ENCODE measurements around the gene OTOF.

The OTOF gene

DNA sequence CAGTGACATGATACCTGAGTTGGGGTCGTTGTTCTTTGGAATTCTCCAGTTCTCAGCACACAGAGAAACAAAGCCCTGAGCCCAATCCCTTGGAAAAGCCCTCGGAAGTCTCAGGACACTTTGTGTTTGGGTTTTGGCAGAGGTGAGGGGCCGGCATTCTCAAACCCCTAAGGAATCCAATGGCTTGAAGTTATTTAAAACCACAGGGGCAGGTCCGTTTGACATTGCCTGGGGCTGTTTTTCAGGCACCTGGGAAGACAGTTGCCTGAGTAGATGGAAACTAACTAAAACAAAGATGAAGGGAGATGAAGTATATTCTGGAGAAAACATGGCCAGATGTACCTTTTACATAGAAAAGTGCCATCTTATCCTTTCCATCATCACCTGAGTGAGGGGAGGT lies 22.5 kb upstream of the OTOF start:
- no peak for DNase-seq (ENCODE audit: low spot score)

DNA sequence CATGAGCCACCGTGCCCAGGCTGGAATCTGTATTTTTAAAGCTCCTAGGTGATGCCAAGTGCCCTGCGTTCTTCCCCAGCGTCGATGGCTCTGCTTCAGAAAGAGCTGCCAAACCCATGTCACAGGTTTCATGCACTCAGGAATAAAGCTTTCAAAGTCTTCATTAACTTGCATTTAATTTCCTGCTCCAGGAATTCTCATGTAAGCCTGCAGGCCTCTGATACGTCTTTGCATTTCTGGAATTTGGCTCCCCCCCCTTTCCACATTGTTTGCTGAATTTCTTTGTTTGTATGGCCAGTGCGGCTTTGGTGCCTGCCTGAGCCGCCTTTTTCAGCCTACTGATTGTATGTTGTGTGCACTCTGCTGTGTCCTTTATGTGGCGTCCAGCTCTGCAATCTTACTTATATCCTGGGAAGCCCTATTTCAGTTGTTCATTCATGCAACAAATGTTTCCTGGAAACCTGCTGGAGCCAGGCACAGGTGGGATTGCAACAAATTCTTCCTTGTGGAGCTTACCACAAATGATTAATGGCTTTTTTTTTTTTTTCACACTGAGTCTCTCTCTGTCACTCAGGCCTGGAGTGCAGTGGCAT lies 17.9 kb upstream of the OTOF start:
- DNase-seq (ENCODE audit: low spot score), result no peak

- no peak for DNase-seq (ENCODE audit: low spot score)
Observed at GRCh38 chr2:26494891-26495290, 17.0 kb upstream of the OTOF start.

GRCh38 chr2:26494199-26494598 lies 16.3 kb upstream of the OTOF start:
- no peak for DNase-seq (ENCODE audit: low spot score)

DNA sequence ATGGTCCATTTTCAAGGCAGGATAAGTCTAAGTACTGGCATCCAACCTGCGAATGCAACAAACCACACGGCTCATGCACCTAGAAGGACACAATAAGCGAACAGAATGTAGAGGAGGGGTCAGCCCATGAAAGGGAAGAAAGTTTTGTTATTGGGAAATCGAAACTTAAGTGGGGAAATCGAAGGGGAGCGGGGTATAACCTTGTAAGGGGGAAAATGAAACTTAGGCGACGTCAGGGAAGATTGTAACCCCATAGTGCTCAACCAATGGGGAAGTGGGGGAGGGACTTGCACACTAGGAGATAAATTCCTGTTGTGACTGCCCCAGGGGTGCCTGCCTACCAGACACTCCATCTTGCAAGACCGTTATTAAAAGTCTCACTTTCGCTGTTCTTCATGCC lies 15.6 kb upstream of the OTOF start:
- no peak for DNase-seq (ENCODE audit: low spot score)

- DNase-seq (ENCODE audit: low spot score), result no peak
Observed at GRCh38 chr2:26492749-26493515, 15.0 kb upstream of the OTOF start.

DNA sequence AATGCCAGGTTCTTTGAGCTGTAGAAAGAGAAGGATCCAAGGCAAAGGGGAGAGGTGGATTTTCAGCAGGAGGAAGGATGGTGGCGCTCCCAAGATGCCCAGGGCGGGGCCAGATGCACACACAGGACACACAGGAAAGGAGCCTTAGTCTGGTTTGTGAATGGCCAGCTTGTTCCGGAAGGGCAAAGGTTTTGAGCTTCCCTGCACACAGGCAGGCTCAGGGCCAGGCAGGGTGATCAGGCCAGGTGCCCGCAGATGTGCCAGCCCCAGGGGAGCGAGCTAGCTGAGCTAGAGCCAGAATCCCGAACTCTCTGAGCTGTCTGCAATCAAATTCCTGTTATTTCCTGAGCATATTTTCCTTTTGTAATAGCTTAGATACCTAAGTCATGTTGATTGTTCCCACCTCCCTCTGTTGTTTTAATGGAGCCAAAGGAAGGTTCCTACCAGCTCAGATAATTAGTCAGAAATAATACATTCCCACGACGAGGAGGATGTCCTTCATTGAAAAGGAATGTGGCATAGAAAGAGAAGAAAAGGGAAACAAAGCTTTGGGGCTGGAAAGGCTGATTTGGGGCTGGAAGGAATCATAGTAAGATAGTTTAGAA lies 13.7 kb upstream of the OTOF start:
- DNase-seq (ENCODE audit: low spot score), result no peak

DNA sequence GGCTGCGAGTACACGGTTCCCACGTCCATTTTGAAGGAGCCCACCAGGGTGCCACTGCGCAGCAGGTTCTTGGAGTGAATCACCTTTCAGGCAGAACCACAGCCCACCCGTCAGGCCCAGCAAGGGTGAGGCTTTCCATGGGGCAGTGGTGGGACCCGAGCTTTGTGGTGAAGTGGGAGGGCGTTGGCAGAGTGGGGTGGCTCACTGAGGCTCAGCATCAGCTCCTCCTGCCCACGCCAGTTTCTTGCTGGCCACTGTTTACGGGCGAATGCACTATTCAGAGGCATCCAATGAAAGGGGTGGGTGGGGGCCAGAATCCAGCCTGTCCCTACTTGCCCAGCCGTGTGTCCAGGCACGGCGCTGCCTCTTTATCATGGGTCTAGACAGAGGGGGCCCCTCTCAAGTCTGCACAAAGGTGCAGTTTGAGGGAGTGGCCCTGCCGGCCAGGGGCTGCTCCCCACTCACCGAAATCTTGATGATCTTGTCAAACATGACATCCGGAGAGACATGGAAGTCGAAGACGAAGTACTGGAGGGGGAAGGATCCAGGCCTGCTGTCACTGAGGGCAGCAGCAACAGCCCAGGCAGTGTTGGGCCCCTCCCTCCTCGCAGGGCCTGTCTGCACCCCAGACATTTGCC lies 11.4 kb upstream of the OTOF start:
- DNase-seq (ENCODE audit: low spot score), result no peak

- DNase-seq (ENCODE audit: low spot score), result no peak
Observed at GRCh38 chr2:26488463-26489212, 10.7 kb upstream of the OTOF start.

- no peak for DNase-seq (ENCODE audit: low spot score)
Observed at GRCh38 chr2:26487192-26487591, 9.3 kb upstream of the OTOF start.

DNA sequence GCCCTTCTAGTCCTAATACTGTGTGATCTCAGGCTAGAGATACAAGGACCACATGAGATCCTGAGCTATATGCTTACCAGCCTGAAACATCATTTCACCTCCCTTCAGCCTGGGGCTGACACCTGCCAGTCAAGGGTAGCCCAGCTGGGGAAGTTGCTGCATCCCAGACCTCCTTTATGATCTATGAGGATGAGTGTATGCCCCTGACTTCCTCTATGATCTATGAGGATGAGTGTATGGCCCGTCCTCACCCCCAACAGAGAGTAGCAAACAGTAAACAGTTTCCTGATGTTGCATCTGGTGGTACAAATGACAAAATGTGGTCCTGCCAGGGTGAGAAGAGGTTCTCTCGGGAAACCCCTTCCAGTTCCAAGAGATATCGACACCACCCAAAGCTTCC lies 8.9 kb upstream of the OTOF start:
- DNase-seq (ENCODE audit: low spot score), result no peak

- no peak for DNase-seq (ENCODE audit: low spot score)
Observed at GRCh38 chr2:26485725-26486418, 7.9 kb upstream of the OTOF start.

DNA sequence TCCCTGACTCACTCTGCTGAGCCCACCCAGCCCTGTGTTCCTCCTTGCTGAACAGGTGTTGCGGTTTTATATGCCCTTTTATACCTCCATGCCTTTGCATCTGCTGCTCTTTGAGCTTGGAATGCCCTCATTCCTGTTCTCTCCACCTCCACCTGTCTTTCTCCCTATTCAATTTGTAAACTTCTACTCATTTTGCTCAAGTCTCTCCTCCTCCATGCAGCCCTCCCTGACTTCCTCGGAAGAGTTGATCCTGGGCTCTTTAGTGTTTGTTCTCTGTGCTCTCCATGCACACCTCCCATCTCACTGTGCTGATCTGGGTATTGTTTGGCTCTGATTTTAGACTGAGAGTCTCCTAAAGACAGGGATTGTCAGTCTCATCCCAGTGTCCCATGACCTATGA lies 7.2 kb upstream of the OTOF start:
- no peak for DNase-seq (ENCODE audit: low spot score)

GRCh38 chr2:26484579-26484978 lies 6.7 kb upstream of the OTOF start:
- DNase-seq (ENCODE audit: low spot score), result no peak

DNA sequence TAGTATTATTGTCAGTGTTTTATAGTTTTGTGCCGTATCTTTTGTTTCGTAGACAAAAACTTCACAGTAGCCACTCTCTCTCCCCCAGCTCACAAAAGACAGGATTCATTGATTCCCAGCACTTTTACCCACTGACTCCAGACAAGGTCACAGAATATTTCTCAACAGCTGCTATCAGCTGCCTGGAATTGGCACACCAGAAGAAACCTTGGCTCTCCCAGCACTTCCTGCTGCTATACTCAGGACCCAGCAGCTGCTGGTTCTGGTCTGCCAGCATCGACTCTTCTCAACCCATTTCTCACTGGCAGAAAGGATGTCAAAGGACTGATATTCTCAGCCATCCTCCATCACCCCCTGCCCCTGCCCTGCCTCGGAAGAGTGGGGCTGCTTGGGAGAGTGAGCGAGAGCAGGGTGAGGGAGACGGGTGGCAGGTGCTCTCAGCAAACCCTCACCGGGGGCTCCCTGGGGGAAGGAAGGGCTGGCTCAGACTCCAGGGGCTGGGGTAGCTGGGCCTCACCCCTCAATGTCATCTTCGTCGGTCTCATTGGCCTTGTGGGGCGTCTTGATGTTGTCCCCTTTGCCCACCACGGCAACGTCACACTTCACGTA lies 6.1 kb upstream of the OTOF start:
- no peak for DNase-seq (ENCODE audit: low spot score)

DNA sequence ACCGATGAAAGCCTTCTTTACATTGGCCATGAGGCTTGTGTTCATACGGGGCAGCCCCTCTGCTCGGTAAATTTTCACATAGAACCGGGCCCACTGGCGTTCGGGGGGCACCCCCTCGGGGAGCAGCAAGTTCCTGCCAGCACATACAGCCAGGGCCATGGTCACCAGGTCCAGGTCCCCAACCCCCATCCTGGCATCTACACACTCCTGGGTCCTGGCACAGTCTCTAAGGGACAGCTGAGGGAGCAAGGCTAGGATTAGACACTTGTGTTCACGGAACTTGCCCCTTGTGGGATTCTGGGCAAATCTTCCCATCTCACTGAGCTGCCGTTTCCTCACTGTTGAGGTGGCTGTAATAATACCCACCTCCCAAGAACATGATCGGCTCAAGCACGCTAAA lies 5.6 kb upstream of the OTOF start:
- DNase-seq (ENCODE audit: low spot score), result no peak

GRCh38 chr2:26483027-26483326 lies 5.1 kb upstream of the OTOF start:
- DNase-seq (ENCODE audit: low spot score), result no peak

GRCh38 chr2:26482211-26483026 lies 4.5 kb upstream of the OTOF start:
- DNase-seq (ENCODE audit: low spot score), result no peak

- DNase-seq (ENCODE audit: low spot score), result no peak
Observed at GRCh38 chr2:26481706-26482105, 3.8 kb upstream of the OTOF start.

GRCh38 chr2:26480566-26481423 lies 2.9 kb upstream of the OTOF start:
- DNase-seq (ENCODE audit: low spot score), result no peak
